GM23338 (cell line): ENCODE results near the gene ARID3A. TPM values are rescaled to one million over a fixed set of nuclear protein-coding genes. Genes with fewer than 3 reads are reported as not detected.

Experiments used
- ATAC-seq: fragments of 200-7000 bp; cut with Tn5 transposase; 3 replicates; pipeline ENCODE4 v1.9.1; 2020
- DNase-seq: peaks from one replicate; pipeline ENCODE4 v3.0.0-alpha.2; 2015; ENCODE audit warnings: low spot score
- H2AFZ ChIP-seq: fragments of 200-600 bp; sonication (generic); 2 replicates; pipeline ENCODE4 v1.8.0; 2016; ENCODE audit warnings: antibody characterized with exemption, mild to moderate bottlenecking, moderate library complexity
- H3F3A ChIP-seq: fragments of 200-600 bp; sonication (generic); replicated peaks from 2 replicates; pipeline ENCODE4 v1.8.0; 2017; ENCODE audit warnings: antibody characterized with exemption, mixed run types, low read depth
- H3K27ac ChIP-seq: fragments of 200-600 bp; sonication (generic); 2 replicates; pipeline ENCODE4 v1.6.1; 2016; ENCODE audit warnings: low read depth
- H3K27me3 ChIP-seq: fragments of 200-600 bp; sonication (generic); 2 replicates; pipeline ENCODE4 v1.8.0; 2016; ENCODE audit warnings: mild to moderate bottlenecking, mixed run types, moderate library complexity; ENCODE audit not compliant: insufficient read depth
- H3K36me3 ChIP-seq: fragments of 200-600 bp; sonication (generic); 2 replicates; pipeline ENCODE4 v1.8.0; 2016; ENCODE audit warnings: mild to moderate bottlenecking; ENCODE audit not compliant: insufficient read depth
- H3K4me1 ChIP-seq: fragments of 200-600 bp; sonication (generic); 2 replicates; pipeline ENCODE4 v1.8.0; 2016; ENCODE audit warnings: mild to moderate bottlenecking, moderate library complexity; ENCODE audit not compliant: insufficient read depth
- H3K4me2 ChIP-seq: fragments of 200-600 bp; sonication (generic); 2 replicates; pipeline ENCODE4 v1.7.1; 2017; ENCODE audit warnings: mixed run types
- H3K4me3 ChIP-seq: fragments of 200-600 bp; sonication (generic); 2 replicates; pipeline ENCODE4 v1.6.1; 2016; ENCODE audit warnings: mixed run types
- H3K79me2 ChIP-seq: fragments of 200-600 bp; sonication (generic); replicated peaks from 2 replicates; pipeline ENCODE4 v1.8.0; 2017; ENCODE audit warnings: mild to moderate bottlenecking; ENCODE audit not compliant: insufficient read depth
- H3K9me2 ChIP-seq: fragments of 200-600 bp; sonication (generic); 2 replicates; pipeline ENCODE4 v1.8.0; 2017; ENCODE audit not compliant: insufficient read depth
- H4K20me1 ChIP-seq: fragments of 200-600 bp; sonication (generic); replicated peaks from 2 replicates; pipeline ENCODE4 v1.8.0; 2017; ENCODE audit warnings: mild to moderate bottlenecking; ENCODE audit not compliant: insufficient read depth
- H3K27ac Mint-ChIP-seq: 2 replicates; pipeline ENCODE4 v1.8.0; 2020; ENCODE audit warnings: inconsistent platforms, mild to moderate bottlenecking, moderate library complexity, mixed read lengths
- H3K27me3 Mint-ChIP-seq: 3 replicates; pipeline ENCODE4 v1.8.0; 2022; ENCODE audit warnings: low read depth, mild to moderate bottlenecking, moderate library complexity, mixed read lengths, inconsistent platforms; ENCODE audit not compliant: insufficient read depth, poor library complexity
- H3K36me3 Mint-ChIP-seq: 3 replicates; pipeline ENCODE4 v1.8.0; 2021; ENCODE audit warnings: low read depth, mild to moderate bottlenecking, inconsistent platforms, moderate library complexity, mixed read lengths
- H3K4me1 Mint-ChIP-seq: 3 replicates; pipeline ENCODE4 v1.8.0; 2020; ENCODE audit warnings: mild to moderate bottlenecking, inconsistent platforms, mixed read lengths
- H3K4me3 Mint-ChIP-seq: 3 replicates; pipeline ENCODE4 v1.8.0; 2021; ENCODE audit warnings: moderate library complexity, mild to moderate bottlenecking, inconsistent platforms, mixed read lengths
- H3K9me3 Mint-ChIP-seq: 3 replicates; pipeline ENCODE4 v1.8.0; 2020; ENCODE audit warnings: moderate library complexity, mild to moderate bottlenecking, inconsistent platforms, mixed read lengths
- CREB1 ChIP-seq: fragments of 250-450 bp; sonication (Bioruptor Pico); IDR thresholded peaks from 2 replicates; pipeline ENCODE4 v1.5.0; 2020; ENCODE audit warnings: low read depth, mild to moderate bottlenecking, moderate library complexity
- CTCF ChIP-seq, 2 experiments: fragments of 200-600 bp in 1 of 2; sonication (generic) in 1 of 2; conservative IDR thresholded peaks; 2 replicates each; pipeline versions ENCODE4 v1.5.1 to v1.6.1; 2016 to 2017; ENCODE audit warnings: antibody characterized with exemption in 2 of 2, low read depth in 2 of 2, mild to moderate bottlenecking in 2 of 2, moderate library complexity in 1 of 2
- ETS1 ChIP-seq: IDR thresholded peaks from 2 replicates; pipeline ENCODE4 v1.6.1; 2016; ENCODE audit warnings: antibody characterized with exemption
- EZH2 ChIP-seq: fragments of 200-600 bp; sonication (generic); IDR thresholded peaks from one replicate; pipeline ENCODE4 v1.8.0; 2017; ENCODE audit warnings: antibody characterized with exemption, mild to moderate bottlenecking, low read depth; ENCODE audit not compliant: unreplicated experiment
- EZH2phosphoT487 ChIP-seq: fragments of 200-600 bp; sonication (generic); IDR thresholded peaks from one replicate; pipeline ENCODE4 v1.8.1; 2018; ENCODE audit warnings: antibody characterized with exemption; ENCODE audit not compliant: unreplicated experiment
- JUNB ChIP-seq: IDR thresholded peaks from one replicate; pipeline ENCODE4 v1.6.1; 2016; ENCODE audit warnings: antibody characterized with exemption; ENCODE audit not compliant: unreplicated experiment
- NANOG ChIP-seq: IDR thresholded peaks from 2 replicates; pipeline ENCODE4 v1.6.1; 2016; ENCODE audit warnings: antibody characterized with exemption, borderline replicate concordance
- POLR2AphosphoS5 ChIP-seq: IDR thresholded peaks from 2 replicates; pipeline ENCODE4 v1.6.1; 2016; ENCODE audit warnings: antibody characterized with exemption, low read depth
- STAT1 ChIP-seq: IDR thresholded peaks from one replicate; pipeline ENCODE4 v1.6.1; 2016; ENCODE audit warnings: antibody characterized with exemption; ENCODE audit not compliant: unreplicated experiment
- ZNF114 ChIP-seq: fragments of 250-450 bp; sonication (Bioruptor Pico); IDR thresholded peaks from 2 replicates; pipeline ENCODE4 v1.5.0; 2020; ENCODE audit warnings: mild to moderate bottlenecking, moderate library complexity
- ZNF331 ChIP-seq: fragments of 250-450 bp; sonication (Bioruptor Pico); IDR thresholded peaks from 2 replicates; pipeline ENCODE4 v1.5.0; 2020; ENCODE audit warnings: low read depth, mild to moderate bottlenecking, moderate library complexity
- polyA plus RNA-seq: library from polyadenylated mRNA; unstranded; fragments of >200 nt; fragmentation: Nextera tagmentation; extraction: Ambion mirVana; gene quantifications from 2 replicates; pipeline ENCODE4 v1.2.1, GENCODE V29; 2016
- total RNA-seq: library from RNA; depleted of rRNA; stranded (reverse); fragments of >200 nt; shearing (Covaris generic); gene quantifications from 2 replicates; pipeline ENCODE4 v1.2.3, GENCODE V29; 2014
- TF ChIP-seq, protein P1 (sequence below): IDR thresholded peaks from one replicate; pipeline ENCODE4 v1.6.1; 2018; ENCODE audit warnings: antibody characterized with exemption; ENCODE audit not compliant: unreplicated experiment
- TF ChIP-seq, protein P2 (sequence below): fragments of 250-450 bp; sonication (Bioruptor Pico); IDR thresholded peaks from 2 replicates; pipeline ENCODE4 v1.5.0; 2020; ENCODE audit warnings: mild to moderate bottlenecking, moderate library complexity

Gene ARID3A
- total and polyA plus RNA-seq, 2 experiments from 2014 or later, result 33.6 to 51.6 TPM

GRCh38 chr19:887072-887471, 38.8 kb upstream of the ARID3A start:
- Mint-ChIP-seq H3K27ac (no peak overlapping the region), H3K36me3 (peaks cover 18% of the 10 kb centered on the region; the same call in 2 of the 3 replicates), H3K9me3 (no peaks in the 10 kb centered on the region; the same call in 2 of the 3 replicates), H3K4me3 (no peak overlapping the region), H3K4me1 (no peaks in the 10 kb centered on the region), H3K27me3 (peaks cover 6% of the 10 kb centered on the region)
- Histone ChIP-seq H3F3A (no peaks in the 10 kb centered on the region; the same call in 1 of the 2 replicates), H3K36me3 (no peaks in the 10 kb centered on the region), H3K79me2 (no peaks in the 10 kb centered on the region), H4K20me1 (peaks cover 4% of the 10 kb centered on the region; the same call in 1 of the 2 replicates), H3K4me3 (no peak overlapping the region), H3K27me3 (no peaks in the 10 kb centered on the region), H3K27ac (no peak overlapping the region), H3K4me2 (no peak overlapping the region), H3K9me2 (no peaks in the 10 kb centered on the region), H3K4me1 (no peaks in the 10 kb centered on the region), H2AFZ (no peak overlapping the region)
- no peak for ATAC-seq
- no peak for DNase-seq
- TF ChIP-seq EZH2 (no peak), NANOG (no peak), STAT1 (no peak), CREB1 (CRISPR knock-in tag) (no peak), ZNF114 (CRISPR knock-in tag) (no peak), ZNF331 (CRISPR knock-in tag) (no peak), EZH2phosphoT487 (no peak), JUNB (no peak), ETS1 (no peak), CTCF (conservative IDR thresholded peaks at IDR 0.05; ENCODE audit: low read depth in 2 of 2) (no peak), POLR2AphosphoS5 (no peak)
- TF ChIP-seq, protein P1, sequence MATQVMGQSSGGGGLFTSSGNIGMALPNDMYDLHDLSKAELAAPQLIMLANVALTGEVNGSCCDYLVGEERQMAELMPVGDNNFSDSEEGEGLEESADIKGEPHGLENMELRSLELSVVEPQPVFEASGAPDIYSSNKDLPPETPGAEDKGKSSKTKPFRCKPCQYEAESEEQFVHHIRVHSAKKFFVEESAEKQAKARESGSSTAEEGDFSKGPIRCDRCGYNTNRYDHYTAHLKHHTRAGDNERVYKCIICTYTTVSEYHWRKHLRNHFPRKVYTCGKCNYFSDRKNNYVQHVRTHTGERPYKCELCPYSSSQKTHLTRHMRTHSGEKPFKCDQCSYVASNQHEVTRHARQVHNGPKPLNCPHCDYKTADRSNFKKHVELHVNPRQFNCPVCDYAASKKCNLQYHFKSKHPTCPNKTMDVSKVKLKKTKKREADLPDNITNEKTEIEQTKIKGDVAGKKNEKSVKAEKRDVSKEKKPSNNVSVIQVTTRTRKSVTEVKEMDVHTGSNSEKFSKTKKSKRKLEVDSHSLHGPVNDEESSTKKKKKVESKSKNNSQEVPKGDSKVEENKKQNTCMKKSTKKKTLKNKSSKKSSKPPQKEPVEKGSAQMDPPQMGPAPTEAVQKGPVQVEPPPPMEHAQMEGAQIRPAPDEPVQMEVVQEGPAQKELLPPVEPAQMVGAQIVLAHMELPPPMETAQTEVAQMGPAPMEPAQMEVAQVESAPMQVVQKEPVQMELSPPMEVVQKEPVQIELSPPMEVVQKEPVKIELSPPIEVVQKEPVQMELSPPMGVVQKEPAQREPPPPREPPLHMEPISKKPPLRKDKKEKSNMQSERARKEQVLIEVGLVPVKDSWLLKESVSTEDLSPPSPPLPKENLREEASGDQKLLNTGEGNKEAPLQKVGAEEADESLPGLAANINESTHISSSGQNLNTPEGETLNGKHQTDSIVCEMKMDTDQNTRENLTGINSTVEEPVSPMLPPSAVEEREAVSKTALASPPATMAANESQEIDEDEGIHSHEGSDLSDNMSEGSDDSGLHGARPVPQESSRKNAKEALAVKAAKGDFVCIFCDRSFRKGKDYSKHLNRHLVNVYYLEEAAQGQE, result no peak
- TF ChIP-seq, protein P2, sequence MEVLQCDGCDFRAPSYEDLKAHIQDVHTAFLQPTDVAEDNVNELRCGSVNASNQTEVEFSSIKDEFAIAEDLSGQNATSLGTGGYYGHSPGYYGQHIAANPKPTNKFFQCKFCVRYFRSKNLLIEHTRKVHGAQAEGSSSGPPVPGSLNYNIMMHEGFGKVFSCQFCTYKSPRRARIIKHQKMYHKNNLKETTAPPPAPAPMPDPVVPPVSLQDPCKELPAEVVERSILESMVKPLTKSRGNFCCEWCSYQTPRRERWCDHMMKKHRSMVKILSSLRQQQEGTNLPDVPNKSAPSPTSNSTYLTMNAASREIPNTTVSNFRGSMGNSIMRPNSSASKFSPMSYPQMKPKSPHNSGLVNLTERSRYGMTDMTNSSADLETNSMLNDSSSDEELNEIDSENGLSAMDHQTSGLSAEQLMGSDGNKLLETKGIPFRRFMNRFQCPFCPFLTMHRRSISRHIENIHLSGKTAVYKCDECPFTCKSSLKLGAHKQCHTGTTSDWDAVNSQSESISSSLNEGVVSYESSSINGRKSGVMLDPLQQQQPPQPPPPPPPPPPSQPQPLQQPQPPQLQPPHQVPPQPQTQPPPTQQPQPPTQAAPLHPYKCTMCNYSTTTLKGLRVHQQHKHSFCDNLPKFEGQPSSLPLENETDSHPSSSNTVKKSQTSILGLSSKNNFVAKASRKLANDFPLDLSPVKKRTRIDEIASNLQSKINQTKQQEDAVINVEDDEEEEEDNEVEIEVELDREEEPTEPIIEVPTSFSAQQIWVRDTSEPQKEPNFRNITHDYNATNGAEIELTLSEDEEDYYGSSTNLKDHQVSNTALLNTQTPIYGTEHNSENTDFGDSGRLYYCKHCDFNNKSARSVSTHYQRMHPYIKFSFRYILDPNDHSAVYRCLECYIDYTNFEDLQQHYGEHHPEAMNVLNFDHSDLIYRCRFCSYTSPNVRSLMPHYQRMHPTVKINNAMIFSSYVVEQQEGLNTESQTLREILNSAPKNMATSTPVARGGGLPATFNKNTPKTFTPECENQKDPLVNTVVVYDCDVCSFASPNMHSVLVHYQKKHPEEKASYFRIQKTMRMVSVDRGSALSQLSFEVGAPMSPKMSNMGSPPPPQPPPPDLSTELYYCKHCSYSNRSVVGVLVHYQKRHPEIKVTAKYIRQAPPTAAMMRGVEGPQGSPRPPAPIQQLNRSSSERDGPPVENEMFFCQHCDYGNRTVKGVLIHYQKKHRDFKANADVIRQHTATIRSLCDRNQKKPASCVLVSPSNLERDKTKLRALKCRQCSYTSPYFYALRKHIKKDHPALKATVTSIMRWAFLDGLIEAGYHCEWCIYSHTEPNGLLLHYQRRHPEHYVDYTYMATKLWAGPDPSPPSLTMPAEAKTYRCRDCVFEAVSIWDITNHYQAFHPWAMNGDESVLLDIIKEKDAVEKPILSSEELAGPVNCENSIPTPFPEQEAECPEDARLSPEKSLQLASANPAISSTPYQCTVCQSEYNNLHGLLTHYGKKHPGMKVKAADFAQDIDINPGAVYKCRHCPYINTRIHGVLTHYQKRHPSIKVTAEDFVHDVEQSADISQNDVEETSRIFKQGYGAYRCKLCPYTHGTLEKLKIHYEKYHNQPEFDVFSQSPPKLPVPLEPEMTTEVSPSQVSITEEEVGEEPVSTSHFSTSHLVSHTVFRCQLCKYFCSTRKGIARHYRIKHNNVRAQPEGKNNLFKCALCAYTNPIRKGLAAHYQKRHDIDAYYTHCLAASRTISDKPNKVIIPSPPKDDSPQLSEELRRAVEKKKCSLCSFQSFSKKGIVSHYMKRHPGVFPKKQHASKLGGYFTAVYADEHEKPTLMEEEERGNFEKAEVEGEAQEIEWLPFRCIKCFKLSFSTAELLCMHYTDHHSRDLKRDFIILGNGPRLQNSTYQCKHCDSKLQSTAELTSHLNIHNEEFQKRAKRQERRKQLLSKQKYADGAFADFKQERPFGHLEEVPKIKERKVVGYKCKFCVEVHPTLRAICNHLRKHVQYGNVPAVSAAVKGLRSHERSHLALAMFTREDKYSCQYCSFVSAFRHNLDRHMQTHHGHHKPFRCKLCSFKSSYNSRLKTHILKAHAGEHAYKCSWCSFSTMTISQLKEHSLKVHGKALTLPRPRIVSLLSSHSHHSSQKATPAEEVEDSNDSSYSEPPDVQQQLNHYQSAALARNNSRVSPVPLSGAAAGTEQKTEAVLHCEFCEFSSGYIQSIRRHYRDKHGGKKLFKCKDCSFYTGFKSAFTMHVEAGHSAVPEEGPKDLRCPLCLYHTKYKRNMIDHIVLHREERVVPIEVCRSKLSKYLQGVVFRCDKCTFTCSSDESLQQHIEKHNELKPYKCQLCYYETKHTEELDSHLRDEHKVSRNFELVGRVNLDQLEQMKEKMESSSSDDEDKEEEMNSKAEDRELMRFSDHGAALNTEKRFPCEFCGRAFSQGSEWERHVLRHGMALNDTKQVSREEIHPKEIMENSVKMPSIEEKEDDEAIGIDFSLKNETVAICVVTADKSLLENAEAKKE (CRISPR knock-in tag), result no peak
